Measurements from ENCODE around the gene CMC4.

DNA sequence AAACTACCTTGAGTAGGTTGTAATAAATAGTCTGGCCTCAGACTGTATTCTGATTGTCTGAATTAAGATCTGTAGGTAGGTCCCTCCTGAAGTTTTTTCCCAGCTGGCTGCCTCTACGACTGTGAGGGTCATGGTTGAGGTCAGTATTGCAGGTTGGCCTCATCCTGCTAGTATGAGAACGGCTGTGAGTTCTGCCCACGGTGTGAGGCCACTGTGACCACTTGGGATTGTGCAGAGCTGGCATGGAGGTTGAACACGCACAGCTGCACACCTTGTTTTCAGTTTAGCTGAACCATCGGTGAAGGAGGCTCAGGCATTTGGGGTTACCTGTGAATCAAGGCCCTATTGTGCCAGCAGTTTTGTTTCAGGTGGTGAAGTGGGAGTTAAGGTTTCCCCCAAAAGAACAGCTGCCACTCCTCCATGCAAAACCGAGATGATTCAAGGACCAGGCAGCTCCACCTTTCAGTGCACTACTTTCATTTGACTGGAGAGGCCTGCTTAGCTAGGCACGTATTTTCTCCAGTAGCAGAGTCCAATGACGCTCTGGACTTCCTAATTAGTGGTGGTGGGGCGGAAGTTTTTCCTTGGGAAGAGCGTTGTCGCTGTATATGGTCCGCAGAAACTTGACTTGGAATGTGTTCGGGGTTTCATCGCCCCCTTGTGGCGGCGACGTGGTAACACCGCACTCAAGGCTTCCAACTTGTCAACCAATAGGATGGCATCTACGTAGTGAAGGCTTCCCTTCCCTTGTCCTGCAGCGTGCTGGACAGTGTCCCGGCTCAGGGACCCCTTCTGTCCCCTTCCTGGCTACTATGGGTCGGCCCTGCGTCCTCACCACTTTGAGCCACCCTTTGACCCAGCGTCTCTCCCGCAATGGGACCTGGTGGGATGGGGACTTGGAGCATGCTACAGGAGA, 13.8 kb downstream of the CMC4 start:
- TF ChIP-seq, protein P1, sequence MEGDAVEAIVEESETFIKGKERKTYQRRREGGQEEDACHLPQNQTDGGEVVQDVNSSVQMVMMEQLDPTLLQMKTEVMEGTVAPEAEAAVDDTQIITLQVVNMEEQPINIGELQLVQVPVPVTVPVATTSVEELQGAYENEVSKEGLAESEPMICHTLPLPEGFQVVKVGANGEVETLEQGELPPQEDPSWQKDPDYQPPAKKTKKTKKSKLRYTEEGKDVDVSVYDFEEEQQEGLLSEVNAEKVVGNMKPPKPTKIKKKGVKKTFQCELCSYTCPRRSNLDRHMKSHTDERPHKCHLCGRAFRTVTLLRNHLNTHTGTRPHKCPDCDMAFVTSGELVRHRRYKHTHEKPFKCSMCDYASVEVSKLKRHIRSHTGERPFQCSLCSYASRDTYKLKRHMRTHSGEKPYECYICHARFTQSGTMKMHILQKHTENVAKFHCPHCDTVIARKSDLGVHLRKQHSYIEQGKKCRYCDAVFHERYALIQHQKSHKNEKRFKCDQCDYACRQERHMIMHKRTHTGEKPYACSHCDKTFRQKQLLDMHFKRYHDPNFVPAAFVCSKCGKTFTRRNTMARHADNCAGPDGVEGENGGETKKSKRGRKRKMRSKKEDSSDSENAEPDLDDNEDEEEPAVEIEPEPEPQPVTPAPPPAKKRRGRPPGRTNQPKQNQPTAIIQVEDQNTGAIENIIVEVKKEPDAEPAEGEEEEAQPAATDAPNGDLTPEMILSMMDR (IDR thresholded peaks at IDR 0.05) = peak; percentile 87
- TF ChIP-seq, protein P2, sequence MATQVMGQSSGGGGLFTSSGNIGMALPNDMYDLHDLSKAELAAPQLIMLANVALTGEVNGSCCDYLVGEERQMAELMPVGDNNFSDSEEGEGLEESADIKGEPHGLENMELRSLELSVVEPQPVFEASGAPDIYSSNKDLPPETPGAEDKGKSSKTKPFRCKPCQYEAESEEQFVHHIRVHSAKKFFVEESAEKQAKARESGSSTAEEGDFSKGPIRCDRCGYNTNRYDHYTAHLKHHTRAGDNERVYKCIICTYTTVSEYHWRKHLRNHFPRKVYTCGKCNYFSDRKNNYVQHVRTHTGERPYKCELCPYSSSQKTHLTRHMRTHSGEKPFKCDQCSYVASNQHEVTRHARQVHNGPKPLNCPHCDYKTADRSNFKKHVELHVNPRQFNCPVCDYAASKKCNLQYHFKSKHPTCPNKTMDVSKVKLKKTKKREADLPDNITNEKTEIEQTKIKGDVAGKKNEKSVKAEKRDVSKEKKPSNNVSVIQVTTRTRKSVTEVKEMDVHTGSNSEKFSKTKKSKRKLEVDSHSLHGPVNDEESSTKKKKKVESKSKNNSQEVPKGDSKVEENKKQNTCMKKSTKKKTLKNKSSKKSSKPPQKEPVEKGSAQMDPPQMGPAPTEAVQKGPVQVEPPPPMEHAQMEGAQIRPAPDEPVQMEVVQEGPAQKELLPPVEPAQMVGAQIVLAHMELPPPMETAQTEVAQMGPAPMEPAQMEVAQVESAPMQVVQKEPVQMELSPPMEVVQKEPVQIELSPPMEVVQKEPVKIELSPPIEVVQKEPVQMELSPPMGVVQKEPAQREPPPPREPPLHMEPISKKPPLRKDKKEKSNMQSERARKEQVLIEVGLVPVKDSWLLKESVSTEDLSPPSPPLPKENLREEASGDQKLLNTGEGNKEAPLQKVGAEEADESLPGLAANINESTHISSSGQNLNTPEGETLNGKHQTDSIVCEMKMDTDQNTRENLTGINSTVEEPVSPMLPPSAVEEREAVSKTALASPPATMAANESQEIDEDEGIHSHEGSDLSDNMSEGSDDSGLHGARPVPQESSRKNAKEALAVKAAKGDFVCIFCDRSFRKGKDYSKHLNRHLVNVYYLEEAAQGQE (IDR thresholded peaks at IDR 0.05; ENCODE audit: insufficient read depth in 1 of 2, low read depth in 2 of 2, low read length in 1 of 2) = peak; percentile 56 to 79
- TF ChIP-seq SIN3A (IDR thresholded peaks at IDR 0.05; ENCODE audit: borderline replicate concordance, insufficient read depth, low read depth, low read length) = no peak

All from Panc1 (cell line).